WTC11 (cell line): Measurements from ENCODE around the gene CCDC154. TPM values are rescaled to one million over a fixed set of nuclear protein-coding genes. Genes with fewer than 3 reads are reported as not detected.

Source experiments
- ATAC-seq: fragments of 200-7000 bp; cut with Tn5 transposase; 2 replicates; pipeline ENCODE4 v1.10.0; 2021; ENCODE audit warnings: mild to moderate bottlenecking, moderate library complexity
- CTCF ChIA-PET: fragments of 300-600 bp; sonication (Branson Sonifier 250); formaldehyde crosslinking; loops from one replicate; lab custom pipeline; 2021; ENCODE audit warnings: antibody characterized with exemption; lab: Charles Lee
- POLR2A ChIA-PET: fragments of 350-600 bp; sonication (Branson Sonifier 250); formaldehyde crosslinking; loops from one replicate; lab custom pipeline; 2021; ENCODE audit warnings: antibody characterized with exemption; lab: Charles Lee
- DNase-seq: peaks from one replicate; pipeline ENCODE4 v3.0.0; 2021; ENCODE audit warnings: low spot score
- H3K27ac Mint-ChIP-seq: 2 replicates; pipeline ENCODE4 v1.8.0; 2021; ENCODE audit warnings: mixed read lengths
- H3K27me3 Mint-ChIP-seq: 2 replicates; pipeline ENCODE4 v1.8.0; 2021; ENCODE audit warnings: low read depth, mild to moderate bottlenecking, moderate library complexity, mixed read lengths
- H3K36me3 Mint-ChIP-seq: 2 replicates; pipeline ENCODE4 v1.8.0; 2021; ENCODE audit warnings: mixed read lengths
- H3K4me1 Mint-ChIP-seq: 2 replicates; pipeline ENCODE4 v1.8.0; 2022; ENCODE audit warnings: mixed read lengths
- H3K4me3 Mint-ChIP-seq: 2 replicates; pipeline ENCODE4 v1.8.0; 2021; ENCODE audit warnings: mild to moderate bottlenecking, moderate library complexity, mixed read lengths
- H3K9me3 Mint-ChIP-seq: 2 replicates; pipeline ENCODE4 v1.8.0; 2021; ENCODE audit warnings: mixed read lengths
- ATF2 ChIP-seq: sonication (generic); formaldehyde crosslinking; IDR thresholded peaks from 2 replicates; pipeline ENCODE4 v1.8.1; 2022; ENCODE audit warnings: low read depth, missing genetic modification reagents, borderline replicate concordance
- E2F5 ChIP-seq: sonication (generic); formaldehyde crosslinking; IDR thresholded peaks from 2 replicates; pipeline ENCODE4 v1.8.1; 2022; ENCODE audit warnings: mild to moderate bottlenecking, moderate library complexity, missing genetic modification reagents
- ERG ChIP-seq: fragments of 250-450 bp; sonication (Bioruptor Pico); IDR thresholded peaks from 2 replicates; pipeline ENCODE4 v1.8.0; 2021; ENCODE audit warnings: mild to moderate bottlenecking
- GABPB1 ChIP-seq: sonication (generic); formaldehyde crosslinking; IDR thresholded peaks from 2 replicates; pipeline ENCODE4 v1.8.1; 2023; ENCODE audit warnings: mild to moderate bottlenecking, missing genetic modification reagents
- IRF1 ChIP-seq: sonication (generic); formaldehyde crosslinking; IDR thresholded peaks from 2 replicates; pipeline ENCODE4 v1.8.0; 2023; ENCODE audit warnings: missing genetic modification reagents
- NFYB ChIP-seq: sonication (generic); formaldehyde crosslinking; conservative IDR thresholded peaks from 2 replicates; pipeline ENCODE4 v1.8.0; 2022; ENCODE audit warnings: low read depth, missing genetic modification reagents
- NR3C1 ChIP-seq: sonication (generic); formaldehyde crosslinking; conservative IDR thresholded peaks from 2 replicates; pipeline ENCODE4 v1.8.1; 2023; ENCODE audit warnings: low read depth, mild to moderate bottlenecking, missing genetic modification reagents
- OVOL2 ChIP-seq: fragments of 250-450 bp; sonication (Bioruptor Pico); IDR thresholded peaks from 2 replicates; pipeline ENCODE4 v1.9.0; 2021; ENCODE audit warnings: mild to moderate bottlenecking, borderline replicate concordance
- PRDM15 ChIP-seq: sonication (generic); formaldehyde crosslinking; IDR thresholded peaks from 2 replicates; pipeline ENCODE4 v1.8.0; 2022; ENCODE audit warnings: missing genetic modification reagents
- PREB ChIP-seq: sonication (generic); formaldehyde crosslinking; IDR thresholded peaks from 2 replicates; pipeline ENCODE4 v1.8.1; 2022; ENCODE audit warnings: mild to moderate bottlenecking, missing genetic modification reagents, moderate library complexity, borderline replicate concordance
- SMAD3 ChIP-seq: sonication (generic); formaldehyde crosslinking; IDR thresholded peaks from 2 replicates; pipeline ENCODE4 v1.8.0; 2022; ENCODE audit warnings: missing genetic modification reagents, mild to moderate bottlenecking, borderline replicate concordance
- SOX15 ChIP-seq: fragments of 250-450 bp; sonication (Bioruptor Pico); IDR thresholded peaks from 2 replicates; pipeline ENCODE4 v1.9.0; 2021; ENCODE audit warnings: mild to moderate bottlenecking
- STAT6 ChIP-seq: sonication (generic); formaldehyde crosslinking; conservative IDR thresholded peaks from 2 replicates; pipeline ENCODE4 v1.8.1; 2023; ENCODE audit warnings: mild to moderate bottlenecking, low read depth, missing genetic modification reagents, moderate library complexity
- TEAD4 ChIP-seq: sonication (generic); formaldehyde crosslinking; IDR thresholded peaks from 2 replicates; pipeline ENCODE4 v1.8.0; 2022; ENCODE audit warnings: mild to moderate bottlenecking, missing genetic modification reagents
- USF2 ChIP-seq: sonication (generic); formaldehyde crosslinking; IDR thresholded peaks from 2 replicates; pipeline ENCODE4 v1.8.1; 2023; ENCODE audit warnings: mild to moderate bottlenecking, missing genetic modification reagents, moderate library complexity
- ZBTB21 ChIP-seq: sonication (generic); formaldehyde crosslinking; IDR thresholded peaks from 2 replicates; pipeline ENCODE4 v1.8.1; 2023; ENCODE audit warnings: mild to moderate bottlenecking, missing genetic modification reagents, borderline replicate concordance
- ZNF121 ChIP-seq: sonication (generic); formaldehyde crosslinking; IDR thresholded peaks from 2 replicates; pipeline ENCODE4 v1.8.0; 2023; ENCODE audit warnings: missing genetic modification reagents
- ZNF671 ChIP-seq: fragments of 250-450 bp; sonication (Bioruptor Pico); IDR thresholded peaks from 2 replicates; pipeline ENCODE4 v1.8.0; 2021; ENCODE audit warnings: mild to moderate bottlenecking
- total RNA-seq: library from RNA; stranded (reverse); gene quantifications from 3 replicates; pipeline ENCODE4 v1.2.3, GENCODE V29; 2021

Gene CCDC154
- total RNA-seq, 1 experiment from 2014 or later, result 0.46 TPM

- no peak for DNase-seq
- ATAC-seq, result no peak
- CTCF ChIA-PET, result no interaction called here
- Mint-ChIP-seq H3K9me3 (no peaks in the 10 kb centered on the region), H3K4me3 (no peak overlapping the region), H3K27ac (no peak overlapping the region), H3K4me1 (no peaks in the 10 kb centered on the region), H3K36me3 (no peaks in the 10 kb centered on the region), H3K27me3 (no peaks in the 10 kb centered on the region)
- no peak for TF ChIP-seq ERG (CRISPR knock-in tag)
- TF ChIP-seq SOX15 (CRISPR knock-in tag), result no peak
- TF ChIP-seq OVOL2 (CRISPR knock-in tag), result no peak
- TF ChIP-seq ZNF121 (CRISPR knock-in tag), result no peak
- no peak for TF ChIP-seq IRF1 (CRISPR knock-in tag)
- no peak for TF ChIP-seq TEAD4
- TF ChIP-seq GABPB1 (CRISPR knock-in tag), result no peak
- POLR2A ChIA-PET, result no interaction called here
Measured at GRCh38 chr16:1456951-1457350, 12.6 kb upstream of the CCDC154 start.

- ChIA-PET CTCF (no interaction called here), POLR2A (no interaction called here)
- peaks cover 4% of the 10 kb centered on the region; the same call in 1 of the 2 replicates for H3K36me3 Mint-ChIP-seq
- H3K27ac Mint-ChIP-seq, result no peak overlapping the region
- DNase-seq (no peak), ATAC-seq (no peak)
- TF ChIP-seq E2F5 (CRISPR knock-in tag) (no peak), ZNF671 (CRISPR knock-in tag) (no peak), SMAD3 (CRISPR knock-in tag) (no peak), PREB (CRISPR knock-in tag) (no peak), NFYB (CRISPR knock-in tag) (no peak)
- no peaks in the 10 kb centered on the region for H3K27me3 Mint-ChIP-seq
- no peaks in the 10 kb centered on the region for H3K9me3 Mint-ChIP-seq
- H3K4me3 Mint-ChIP-seq, result no peak overlapping the region
- no peaks in the 10 kb centered on the region for H3K4me1 Mint-ChIP-seq
Measured at GRCh38 chr16:1455190-1456171, 11.1 kb upstream of the CCDC154 start.

GRCh38 chr16:1454561-1454960, 10.2 kb upstream of the CCDC154 start:
- POLR2A ChIA-PET, result no interaction called here
- DNase-seq, result no peak
- CTCF ChIA-PET, result no interaction called here
- TF ChIP-seq STAT6 (CRISPR knock-in tag) (no peak), PRDM15 (CRISPR knock-in tag) (no peak), NR3C1 (CRISPR knock-in tag) (no peak), ZBTB21 (CRISPR knock-in tag) (no peak), ATF2 (CRISPR knock-in tag) (no peak), USF2 (CRISPR knock-in tag) (no peak)

More at GRCh38 chr16:1454561-1454960, 10.2 kb upstream of the CCDC154 start:
- H3K36me3 Mint-ChIP-seq, result peaks cover 6% of the 10 kb centered on the region; the same call in 1 of the 2 replicates
- H3K27ac Mint-ChIP-seq, result no peak overlapping the region
- ATAC-seq, result no peak
- H3K27me3 Mint-ChIP-seq, result no peaks in the 10 kb centered on the region
- no peaks in the 10 kb centered on the region for H3K9me3 Mint-ChIP-seq
- H3K4me3 Mint-ChIP-seq, result no peak overlapping the region
- no peaks in the 10 kb centered on the region for H3K4me1 Mint-ChIP-seq
